HL-60 (cell line): ENCODE results near the gene TET2.
A peak's percentile ranks its signal among the peaks of the same experiment; 100 is the strongest.

ENCODE experiments used
- DNase-seq, 2 experiments: peaks; one replicate each; pipeline ENCODE4 v3.0.0-alpha.2; 2010 to 2020; ENCODE audit warnings: low read depth in 1 of 2, low spot score in 1 of 2
- H3K27ac ChIP-seq: fragments of 250-450 bp; sonication (Bioruptor Pico); replicated peaks from 2 replicates; pipeline ENCODE4 v1.5.1; 2020; ENCODE audit warnings: mild to moderate bottlenecking, moderate library complexity
- H3K27me3 ChIP-seq: fragments of 250-450 bp; sonication (Bioruptor Pico); 2 replicates; pipeline ENCODE4 v1.5.1; 2021; ENCODE audit warnings: mild to moderate bottlenecking, moderate library complexity; ENCODE audit not compliant: insufficient read depth, poor library complexity, severe bottlenecking
- H3K4me3 ChIP-seq: replicated peaks from 2 replicates; pipeline ENCODE4 v1.5.1; 2011; ENCODE audit warnings: mild to moderate bottlenecking, control low read depth, low read length; ENCODE audit not compliant: insufficient read depth
- CTCF ChIP-seq: IDR thresholded peaks from one replicate; pipeline ENCODE4 v1.5.1; 2011; ENCODE audit warnings: low read length, control low read depth, inconsistent platforms; ENCODE audit not compliant: insufficient read depth
- GABPA ChIP-seq: IDR thresholded peaks from 2 replicates; pipeline ENCODE4 v1.6.1; 2012; ENCODE audit warnings: low read depth
- POLR2AphosphoS5 ChIP-seq: IDR thresholded peaks from 2 replicates; pipeline ENCODE4 v1.6.1; 2012; ENCODE audit warnings: low read depth
- REST ChIP-seq: IDR thresholded peaks from 2 replicates; pipeline ENCODE4 v1.6.1; 2012; ENCODE audit warnings: low read depth; ENCODE audit not compliant: insufficient replicate concordance
- SPI1 ChIP-seq: IDR thresholded peaks from 2 replicates; pipeline ENCODE4 v1.6.1; 2012; ENCODE audit warnings: low read depth, mild to moderate bottlenecking, borderline replicate concordance

Gene TET2

GRCh38 chr4:105243446-105243845 lies 96.8 kb downstream of the TET2 start:
- TF ChIP-seq GABPA (no peak), POLR2AphosphoS5 (no peak), REST (no peak)
- H3K27me3 ChIP-seq, result no peaks in the 10 kb centered on the region
- H3K4me3 ChIP-seq, result no peak overlapping the region
- no peak overlapping the region for H3K27ac ChIP-seq
- no peak for DNase-seq

GRCh38 chr4:105246712-105247111 lies 100.0 kb downstream of the TET2 start:
- no peaks in the 10 kb centered on the region for H3K27me3 ChIP-seq
- TF ChIP-seq CTCF (no peak), SPI1 (no peak), GABPA (no peak), REST (no peak), POLR2AphosphoS5 (no peak)
- DNase-seq, result no peak
- H3K27ac ChIP-seq, result no peak overlapping the region
- no peak overlapping the region for H3K4me3 ChIP-seq

GRCh38 chr4:105248613-105249012 lies 101.9 kb downstream of the TET2 start:
- no peaks in the 10 kb centered on the region for H3K27me3 ChIP-seq
- no peak overlapping the region for H3K27ac ChIP-seq
- TF ChIP-seq CTCF, result no peak
- TF ChIP-seq SPI1, result peak; percentile 13; the same call in 1 of the 2 replicates
- TF ChIP-seq POLR2AphosphoS5, result no peak
- TF ChIP-seq REST, result no peak
- no peak overlapping the region for H3K4me3 ChIP-seq
- DNase-seq, result no peak
